A549 (cell line): ENCODE measurements around the gene CNTFR. TPM values are rescaled to one million over a fixed set of nuclear protein-coding genes. Genes with fewer than 3 reads are reported as not detected.

Source experiments
- ATAC-seq, 2 experiments: fragments of 200-7000 bp in 1 of 2; fragments of >200 bp in 1 of 2; cut with Nextera tagmentation in 1 of 2; cut with Tn5 transposase in 1 of 2; 3 replicates each; pipeline versions ENCODE4 v1.8.0 to v1.9.1; 2018 to 2020; ENCODE audit warnings: mild to moderate bottlenecking in 1 of 2, moderate library complexity in 1 of 2
- CTCF ChIA-PET: fragments of 300-600 bp; sonication (Branson Sonifier 250); formaldehyde crosslinking; extraction: SDS; loops from one replicate; lab custom pipeline; 2021; ENCODE audit warnings: antibody characterized with exemption, inconsistent platforms; lab: Yijun Ruan, JAX
- POLR2A ChIA-PET: fragments of 350-600 bp; formaldehyde crosslinking; extraction: SDS; loops from one replicate; lab custom pipeline; 2021; ENCODE audit warnings: antibody characterized with exemption, inconsistent platforms; lab: Yijun Ruan, JAX
- DNase-seq, 2 experiments: peaks; one replicate each; pipeline versions ENCODE4 v3.0.0 to v3.0.0-alpha.2; 2011 to 2016; ENCODE audit warnings: low read depth in 1 of 2, low spot score in 1 of 2
- FAIRE-seq: peaks from 2 replicates; lab custom pipeline; 2011; peaks lifted over from hg19 to GRCh38; lab: Jason Lieb, UNC
- H3K27ac ChIP-seq, 2 experiments: fragments of >200 bp; sonication (Bioruptor Twin); formaldehyde crosslinking; 3 replicates each; pipeline ENCODE4 v1.5.1; 2016 to 2017
- H3K4me1 ChIP-seq: fragments of >200 bp; sonication (Bioruptor Twin); formaldehyde crosslinking; 3 replicates; pipeline ENCODE4 v1.6.1; 2016
- H3K4me2 ChIP-seq: fragments of >200 bp; sonication (Bioruptor Twin); formaldehyde crosslinking; 3 replicates; pipeline ENCODE4 v1.6.1; 2016
- H3K4me3 ChIP-seq: fragments of >200 bp; sonication (Bioruptor Twin); formaldehyde crosslinking; 3 replicates; pipeline ENCODE4 v1.5.1; 2016
- H3K9me3 ChIP-seq: fragments of >200 bp; sonication (Bioruptor Twin); formaldehyde crosslinking; 3 replicates; pipeline ENCODE4 v1.6.1; 2016
- CEBPB ChIP-seq, 2 experiments: fragments of >200 bp in 1 of 2; sonication (Bioruptor Twin) in 1 of 2; formaldehyde crosslinking in 1 of 2; IDR thresholded peaks; 2 replicates each; pipeline ENCODE4 v1.6.1; 2012 to 2016
- CHD4 ChIP-seq: fragments of 200-600 bp; sonication (generic); IDR thresholded peaks from 2 replicates; pipeline ENCODE4 v1.6.1; 2016; ENCODE audit warnings: antibody characterized with exemption, mild to moderate bottlenecking, borderline replicate concordance
- EHF ChIP-seq: fragments of 250-450 bp; sonication (Bioruptor Pico); IDR thresholded peaks from 2 replicates; pipeline ENCODE4 v1.5.0; 2020; ENCODE audit warnings: mild to moderate bottlenecking
- ESRRA ChIP-seq: fragments of 150-350 bp; IDR thresholded peaks from 2 replicates; pipeline ENCODE4 v1.6.1; 2014; ENCODE audit warnings: mild to moderate bottlenecking, low read length, borderline replicate concordance
- GATA3 ChIP-seq: IDR thresholded peaks from 2 replicates; pipeline ENCODE4 v1.6.1; 2012; ENCODE audit warnings: borderline replicate concordance
- HOXA7 ChIP-seq: fragments of 250-450 bp; sonication (Bioruptor Pico); IDR thresholded peaks from 2 replicates; pipeline ENCODE4 v1.5.0; 2020; ENCODE audit warnings: mild to moderate bottlenecking, moderate library complexity
- HOXB13 ChIP-seq: fragments of 250-450 bp; sonication (Bioruptor Pico); IDR thresholded peaks from 2 replicates; pipeline ENCODE4 v1.5.0; 2020; ENCODE audit warnings: low read depth, mild to moderate bottlenecking, moderate library complexity
- HOXB5 ChIP-seq: fragments of 250-450 bp; sonication (Bioruptor Pico); IDR thresholded peaks from 2 replicates; pipeline ENCODE4 v1.5.0; 2020; ENCODE audit warnings: mild to moderate bottlenecking, moderate library complexity
- JUN ChIP-seq, 2 experiments: fragments of >200 bp; sonication (Bioruptor Twin); formaldehyde crosslinking; IDR thresholded peaks; 2 replicates in 1 of 2; 3 replicates in 1 of 2; pipeline ENCODE4 v1.6.1; 2016 to 2017
- KDM1A ChIP-seq: fragments of 200-600 bp; sonication (generic); IDR thresholded peaks from 2 replicates; pipeline ENCODE4 v1.6.1; 2016; ENCODE audit warnings: low read depth, mild to moderate bottlenecking
- MAFK ChIP-seq: fragments of 450-650 bp; IDR thresholded peaks from 2 replicates; pipeline ENCODE4 v1.6.1; 2014; ENCODE audit not compliant: partially characterized antibody
- NPAS2 ChIP-seq: fragments of 250-450 bp; sonication (Bioruptor Pico); IDR thresholded peaks from 2 replicates; pipeline ENCODE4 v1.8.0; 2022; ENCODE audit warnings: mild to moderate bottlenecking, moderate library complexity, borderline replicate concordance
- NR3C1 ChIP-seq: fragments of >200 bp; sonication (Bioruptor Twin); formaldehyde crosslinking; IDR thresholded peaks from 3 replicates; pipeline ENCODE4 v1.6.1; 2017
- POLR2AphosphoS2 ChIP-seq: conservative IDR thresholded peaks from 2 replicates; pipeline ENCODE4 v1.6.1; 2012; ENCODE audit warnings: low read length, improper control_type of control experiment, inconsistent platforms
- RAD21 ChIP-seq, 2 experiments: fragments of >200 bp in 1 of 2; sonication (Bioruptor Twin) in 1 of 2; formaldehyde crosslinking in 1 of 2; IDR thresholded peaks in 1 of 2; conservative IDR thresholded peaks in 1 of 2; 2 replicates in 1 of 2; 3 replicates in 1 of 2; pipeline ENCODE4 v1.6.1; 2012 to 2018; ENCODE audit warnings: inconsistent platforms in 1 of 2
- RFX5 ChIP-seq: fragments of 450-650 bp; IDR thresholded peaks from 2 replicates; pipeline ENCODE4 v1.7.1; 2014; ENCODE audit warnings: antibody characterized with exemption, mild to moderate bottlenecking, moderate library complexity
- TP53 ChIP-seq: fragments of 250-450 bp; sonication (Bioruptor Pico); IDR thresholded peaks from 2 replicates; pipeline ENCODE4 v1.5.0; 2021; ENCODE audit warnings: mild to moderate bottlenecking, moderate library complexity
- ZFP36 ChIP-seq: fragments of 450-650 bp; IDR thresholded peaks from 2 replicates; pipeline ENCODE4 v1.6.1; 2014; ENCODE audit warnings: borderline replicate concordance; ENCODE audit not compliant: partially characterized antibody
- WGBS: methylation state at CpG from one replicate; pipeline ENCODE4 v1.1.6; 2017; ENCODE audit errors: missing lambda C conversion rate; 5-methylcytosine and 5-hydroxymethylcytosine counted together
- polyA plus RNA-seq, 4 experiments: library from polyadenylated mRNA; depleted of rRNA in 3 of 4; stranded (reverse); fragments of >200 nt; fragmentation: RNase III in 1 of 4; extraction: RNeasy Plus Mini Kit Qiagen cat#74134 plus additional on column Dnase treatment in 1 of 4; gene quantifications; 2 replicates in 3 of 4; 3 replicates in 1 of 4; pipeline ENCODE4 v1.2.3, GENCODE V29; 2011 to 2017
- TF ChIP-seq, protein P1 (sequence below): IDR thresholded peaks from 2 replicates; pipeline ENCODE4 v1.6.1; 2012
- TF ChIP-seq, protein P2 (sequence below): IDR thresholded peaks from 2 replicates; pipeline ENCODE4 v1.6.1; 2012; ENCODE audit warnings: low read depth, borderline replicate concordance
- TF ChIP-seq, protein P3 (sequence below): fragments of >200 bp; sonication (Bioruptor Twin); formaldehyde crosslinking; IDR thresholded peaks from 2 replicates; pipeline ENCODE4 v1.6.1; 2016
- TF ChIP-seq, protein P4 (sequence below): fragments of 450-650 bp; IDR thresholded peaks from 2 replicates; pipeline ENCODE4 v1.6.1; 2014; ENCODE audit warnings: antibody characterized with exemption
- TF ChIP-seq, protein P5 (sequence below): IDR thresholded peaks from 2 replicates; pipeline ENCODE4 v1.6.1; 2012

Gene CNTFR
- polyA plus RNA-seq, 2 of the 4 experiments (the other 2 are of a cell fraction), result 0.09 TPM; not detected in 1

DNA sequence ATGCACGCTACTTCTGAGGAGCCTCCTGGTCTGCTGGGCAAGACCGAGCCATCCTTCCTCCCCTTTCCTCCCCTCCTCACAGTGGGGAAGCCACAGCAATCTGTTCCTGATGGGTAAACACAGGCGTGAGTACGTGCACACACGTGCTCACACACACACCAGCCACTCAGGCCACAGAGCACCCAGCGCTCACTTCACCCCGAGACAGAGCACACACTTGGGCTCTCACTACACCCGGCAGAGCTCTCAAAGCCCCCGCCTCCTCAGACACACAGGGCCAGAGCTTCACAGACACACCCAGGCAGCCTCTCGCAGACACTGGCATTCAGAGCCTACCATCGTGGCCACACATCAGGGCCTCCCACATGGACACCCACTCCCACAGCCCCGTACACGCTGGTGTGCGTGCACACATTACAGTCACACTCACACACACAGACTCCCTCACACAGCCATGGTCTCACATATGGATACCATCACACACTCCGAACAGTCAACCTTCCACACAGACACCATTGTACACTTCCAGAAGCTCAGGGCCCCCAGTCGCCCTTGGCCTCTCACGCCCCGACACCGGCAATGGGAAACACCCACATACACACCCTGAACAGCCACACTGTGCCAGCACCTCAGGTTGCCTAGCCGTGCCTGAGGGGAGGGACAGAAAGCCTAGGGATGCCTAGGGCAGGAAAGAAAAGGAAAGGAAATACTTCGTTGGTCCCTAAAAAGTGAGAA lies 13.5 kb downstream of the CNTFR start:
- H3K27ac ChIP-seq, result no peak overlapping the region
- peaks cover 20% of the 10 kb centered on the region for H3K4me1 ChIP-seq
- CTCF ChIA-PET, result interaction anchor here (0.9 to 17.1 kb wide), 10 partner anchors 9 to 198 kb away, joined by 3 to 168 read pairs (median 4); no protein-coding TSS in a partner anchor
- DNase-seq (no peak), ATAC-seq (no peak), FAIRE-seq (no peak)
- H3K4me3 ChIP-seq, result no peak overlapping the region
- no peak overlapping the region for H3K4me2 ChIP-seq
- POLR2A ChIA-PET, result no interaction called here
- TF ChIP-seq POLR2AphosphoS2 (no peak), HOXB5 (CRISPR knock-in tag) (no peak), EHF (CRISPR knock-in tag) (no peak), JUN (IDR thresholded peaks at IDR 0.05) (no peak), HOXB13 (CRISPR knock-in tag) (no peak), KDM1A (no peak), GATA3 (no peak), TP53 (no peak), CEBPB (IDR thresholded peaks at IDR 0.05) (no peak), NR3C1 (no peak), RAD21 (conservative IDR thresholded peaks at IDR 0.05 in 1 of 2, IDR thresholded peaks at IDR 0.05 in 1 of 2) (no peak), CHD4 (no peak), HOXA7 (CRISPR knock-in tag) (no peak), NPAS2 (no peak), MAFK (no peak)
- TF ChIP-seq, protein P1, sequence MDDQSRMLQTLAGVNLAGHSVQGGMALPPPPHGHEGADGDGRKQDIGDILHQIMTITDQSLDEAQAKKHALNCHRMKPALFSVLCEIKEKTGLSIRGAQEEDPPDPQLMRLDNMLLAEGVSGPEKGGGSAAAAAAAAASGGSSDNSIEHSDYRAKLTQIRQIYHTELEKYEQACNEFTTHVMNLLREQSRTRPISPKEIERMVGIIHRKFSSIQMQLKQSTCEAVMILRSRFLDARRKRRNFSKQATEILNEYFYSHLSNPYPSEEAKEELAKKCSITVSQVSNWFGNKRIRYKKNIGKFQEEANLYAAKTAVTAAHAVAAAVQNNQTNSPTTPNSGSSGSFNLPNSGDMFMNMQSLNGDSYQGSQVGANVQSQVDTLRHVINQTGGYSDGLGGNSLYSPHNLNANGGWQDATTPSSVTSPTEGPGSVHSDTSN, result no peak
- TF ChIP-seq, protein P2, sequence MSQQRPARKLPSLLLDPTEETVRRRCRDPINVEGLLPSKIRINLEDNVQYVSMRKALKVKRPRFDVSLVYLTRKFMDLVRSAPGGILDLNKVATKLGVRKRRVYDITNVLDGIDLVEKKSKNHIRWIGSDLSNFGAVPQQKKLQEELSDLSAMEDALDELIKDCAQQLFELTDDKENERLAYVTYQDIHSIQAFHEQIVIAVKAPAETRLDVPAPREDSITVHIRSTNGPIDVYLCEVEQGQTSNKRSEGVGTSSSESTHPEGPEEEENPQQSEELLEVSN, result no peak
- TF ChIP-seq, protein P3, sequence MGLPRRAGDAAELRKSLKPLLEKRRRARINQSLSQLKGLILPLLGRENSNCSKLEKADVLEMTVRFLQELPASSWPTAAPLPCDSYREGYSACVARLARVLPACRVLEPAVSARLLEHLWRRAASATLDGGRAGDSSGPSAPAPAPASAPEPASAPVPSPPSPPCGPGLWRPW, result no peak
- TF ChIP-seq, protein P4, sequence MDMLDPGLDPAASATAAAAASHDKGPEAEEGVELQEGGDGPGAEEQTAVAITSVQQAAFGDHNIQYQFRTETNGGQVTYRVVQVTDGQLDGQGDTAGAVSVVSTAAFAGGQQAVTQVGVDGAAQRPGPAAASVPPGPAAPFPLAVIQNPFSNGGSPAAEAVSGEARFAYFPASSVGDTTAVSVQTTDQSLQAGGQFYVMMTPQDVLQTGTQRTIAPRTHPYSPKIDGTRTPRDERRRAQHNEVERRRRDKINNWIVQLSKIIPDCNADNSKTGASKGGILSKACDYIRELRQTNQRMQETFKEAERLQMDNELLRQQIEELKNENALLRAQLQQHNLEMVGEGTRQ, result no peak
- TF ChIP-seq, protein P5, sequence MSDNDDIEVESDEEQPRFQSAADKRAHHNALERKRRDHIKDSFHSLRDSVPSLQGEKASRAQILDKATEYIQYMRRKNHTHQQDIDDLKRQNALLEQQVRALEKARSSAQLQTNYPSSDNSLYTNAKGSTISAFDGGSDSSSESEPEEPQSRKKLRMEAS, result no peak
- WGBS, result 67% methylated on average over 21 of the region's 21 CpGs
- no peaks in the 10 kb centered on the region for H3K9me3 ChIP-seq

DNA sequence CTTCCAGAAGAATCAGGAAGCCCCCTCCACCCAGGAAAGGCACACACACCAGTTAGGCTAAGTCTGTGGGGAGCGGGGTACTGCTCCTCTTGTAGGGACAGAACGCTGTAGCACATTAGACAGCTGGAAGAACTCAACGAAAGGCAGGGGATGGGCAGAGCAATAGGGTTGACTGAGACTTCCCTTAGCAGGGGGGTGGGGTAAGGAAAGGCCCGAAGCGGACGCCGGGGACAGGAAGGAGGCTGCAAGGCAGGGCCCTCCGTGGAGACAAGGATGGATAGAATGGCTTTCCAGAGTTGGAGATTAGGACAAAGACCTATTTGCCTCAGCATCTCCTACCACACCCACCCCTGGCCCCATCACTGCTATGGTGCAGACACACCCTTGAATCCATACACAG lies 14.3 kb downstream of the CNTFR start:
- CTCF ChIA-PET, result interaction anchor here (0.9 to 17.1 kb wide), 7 partner anchors 8 to 197 kb away, joined by 3 to 168 read pairs (median 6); no protein-coding TSS in a partner anchor
- no peak for ATAC-seq

More for the DNA sequence above, 14.3 kb downstream of the CNTFR start:
- WGBS, result 72% methylated on average over 8 of the region's 8 CpGs
- TF ChIP-seq RFX5 (no peak), ESRRA (no peak), HOXA7 (CRISPR knock-in tag) (no peak), ZFP36 (no peak)
- no peak for DNase-seq
- Histone ChIP-seq H3K4me1 (peaks cover 20% of the 10 kb centered on the region), H3K27ac (no peak overlapping the region), H3K9me3 (no peaks in the 10 kb centered on the region), H3K4me2 (no peak overlapping the region), H3K4me3 (no peak overlapping the region)
- POLR2A ChIA-PET, result no interaction called here
- no peak for FAIRE-seq
